ENCODE data around the gene APBA2.

GRCh38 chr15:29113336-29114220 is 227.8 kb downstream of the APBA2 start:
- TF ChIP-seq POLR2A (IDR thresholded peaks at IDR 0.05) (no peak), CTCF (IDR thresholded peaks at IDR 0.05) (no peak)
